HG03097 (cell line): ENCODE measurements around the gene TCF12.

Source experiments
- ATAC-seq: cut with Tn5 transposase; IDR thresholded peaks from one replicate; pipeline ENCODE4 v1.9.1; 2021; ENCODE audit not compliant: unreplicated experiment, low FRiP score

The TCF12 gene

GRCh38 chr15:57228395-57228794 lies 310.0 kb downstream of the TCF12 start:
- no peak for ATAC-seq

DNA sequence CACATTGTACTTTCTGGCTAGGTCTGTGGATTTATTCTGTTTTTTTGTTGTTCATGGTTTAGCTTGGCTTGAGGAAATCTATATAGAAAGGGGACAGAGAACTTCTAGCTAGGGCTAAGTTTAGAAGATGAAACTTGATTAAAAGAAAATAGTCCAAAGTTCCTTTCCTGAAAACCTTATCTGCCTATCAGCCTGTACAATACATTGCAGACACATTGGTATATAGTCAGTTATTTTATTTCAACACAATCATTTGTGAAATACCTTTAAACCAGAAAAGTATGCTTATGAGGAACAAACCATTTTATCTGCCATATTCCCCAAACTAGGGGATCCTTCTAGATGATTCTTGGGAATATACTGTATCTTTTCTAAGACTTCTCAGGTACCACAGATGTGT lies 310.6 kb downstream of the TCF12 start:
- no peak for ATAC-seq

GRCh38 chr15:57231559-57231958 lies 313.1 kb downstream of the TCF12 start:
- no peak for ATAC-seq

GRCh38 chr15:57234156-57234555 lies 315.7 kb downstream of the TCF12 start:
- ATAC-seq: no peak

DNA sequence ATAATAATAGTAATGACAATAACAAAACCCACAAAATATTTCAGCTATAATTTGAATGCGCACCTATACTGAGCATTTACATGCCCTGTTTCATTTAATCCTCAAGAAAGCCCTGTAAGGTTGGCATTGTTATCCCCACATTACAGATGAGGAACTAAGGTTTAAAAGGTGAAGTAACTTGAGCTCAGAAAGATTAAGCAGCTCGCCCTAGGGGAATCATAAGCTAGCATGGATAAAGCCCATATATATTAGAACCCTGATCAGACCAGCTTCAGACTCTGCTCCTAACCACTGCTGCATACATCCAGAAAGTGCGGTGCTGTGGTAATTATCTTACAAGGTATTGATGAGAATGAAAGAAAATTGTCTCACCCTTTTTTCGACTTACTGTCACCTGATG lies 316.7 kb downstream of the TCF12 start:
- ATAC-seq: no peak

- ATAC-seq: no peak
Observed at GRCh38 chr15:57235873-57236272, 317.4 kb downstream of the TCF12 start.

DNA sequence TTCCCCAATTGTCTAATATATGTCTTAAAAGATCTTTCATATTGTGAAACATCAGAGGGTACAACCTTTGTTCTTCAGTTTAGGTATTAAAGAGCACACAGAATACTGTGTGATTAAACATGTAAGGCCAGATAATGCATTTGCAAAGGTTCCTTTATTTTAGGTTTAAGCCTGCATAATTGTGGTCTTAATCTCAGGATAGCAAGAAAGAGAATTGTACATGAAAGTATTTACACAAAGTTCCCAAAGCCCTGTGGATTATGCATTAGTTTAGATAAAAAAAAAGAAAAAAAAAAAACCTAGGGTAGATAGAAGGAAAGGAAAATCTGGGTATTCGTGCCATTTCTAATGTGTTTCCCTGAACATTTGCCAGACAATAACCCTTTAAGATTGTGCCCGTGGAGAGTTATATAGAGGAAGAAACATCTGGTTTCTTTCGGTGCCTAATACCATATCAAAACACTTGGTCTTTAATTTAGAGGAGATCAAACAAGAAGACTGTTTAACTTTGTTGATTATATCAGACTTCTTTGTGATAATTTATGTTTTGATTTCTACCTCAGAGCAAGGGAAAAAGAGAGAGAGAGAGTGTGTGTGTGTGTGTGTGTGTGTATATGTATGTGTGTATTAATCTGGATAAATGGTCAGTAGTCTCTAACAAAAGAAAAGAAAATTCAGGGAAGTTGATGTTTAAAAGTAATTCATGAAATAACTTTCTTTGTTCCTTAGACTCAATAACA lies 318.3 kb downstream of the TCF12 start:
- ATAC-seq: no peak

DNA sequence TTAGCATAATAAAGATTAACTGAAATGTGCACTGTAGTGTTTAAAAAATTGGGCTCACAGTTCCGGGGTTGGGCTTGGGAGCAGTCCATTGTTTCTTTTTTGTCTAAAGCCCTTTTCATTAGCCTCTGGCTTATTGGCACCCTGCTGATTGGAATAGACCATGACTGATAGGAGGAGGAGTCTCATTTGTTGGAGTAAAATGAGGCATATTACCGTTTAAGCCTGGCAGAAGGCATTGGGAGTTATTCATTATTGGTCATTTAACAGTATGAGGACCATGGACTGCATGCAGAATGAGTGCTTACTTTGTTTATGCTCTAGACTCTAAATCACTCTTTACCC lies 318.8 kb downstream of the TCF12 start:
- ATAC-seq: no peak

DNA sequence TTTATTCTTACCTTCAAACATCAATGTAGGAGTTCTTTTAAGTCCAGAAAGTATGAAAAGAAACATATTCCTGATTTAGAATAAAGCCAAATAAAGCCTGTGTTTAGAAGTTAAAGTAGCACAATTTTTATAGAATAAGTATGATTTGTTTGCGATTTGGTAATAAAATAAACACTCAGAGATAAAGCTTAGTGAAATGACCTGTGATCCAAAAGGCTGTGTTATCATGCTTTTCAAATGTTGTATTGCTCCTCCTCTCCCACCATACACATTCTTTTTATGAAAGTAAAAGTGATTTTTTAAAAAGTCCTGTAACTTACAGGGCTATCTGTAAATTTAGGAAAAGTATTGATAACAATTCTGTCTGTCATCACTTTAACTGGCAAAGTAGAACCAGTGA lies 319.2 kb downstream of the TCF12 start:
- no peak for ATAC-seq

DNA sequence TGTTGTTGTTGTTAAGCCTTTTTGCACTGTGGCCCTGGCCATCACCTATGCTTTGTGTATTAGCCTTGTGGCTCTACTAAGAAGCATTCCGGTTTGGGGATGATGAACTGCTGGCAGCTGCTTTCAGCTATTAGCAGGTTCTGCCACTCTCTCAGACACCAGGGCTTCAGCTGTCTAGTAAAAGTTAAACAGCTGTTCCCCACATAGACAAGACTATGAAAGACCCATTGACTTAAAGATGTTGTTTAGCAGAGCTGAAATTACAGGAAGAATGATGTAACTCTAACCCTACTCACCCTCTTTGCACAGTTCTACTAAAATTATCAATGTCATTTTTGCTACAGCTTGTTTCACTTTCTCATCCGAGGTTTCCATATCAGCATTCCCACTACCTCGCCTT lies 326.7 kb downstream of the TCF12 start:
- no peak for ATAC-seq

GRCh38 chr15:57245714-57246113 lies 327.3 kb downstream of the TCF12 start:
- no peak for ATAC-seq

GRCh38 chr15:57248074-57248473 lies 329.6 kb downstream of the TCF12 start:
- no peak for ATAC-seq

GRCh38 chr15:57251308-57251707 lies 332.9 kb downstream of the TCF12 start:
- ATAC-seq: no peak

GRCh38 chr15:57251941-57252340 lies 333.5 kb downstream of the TCF12 start:
- ATAC-seq: no peak

DNA sequence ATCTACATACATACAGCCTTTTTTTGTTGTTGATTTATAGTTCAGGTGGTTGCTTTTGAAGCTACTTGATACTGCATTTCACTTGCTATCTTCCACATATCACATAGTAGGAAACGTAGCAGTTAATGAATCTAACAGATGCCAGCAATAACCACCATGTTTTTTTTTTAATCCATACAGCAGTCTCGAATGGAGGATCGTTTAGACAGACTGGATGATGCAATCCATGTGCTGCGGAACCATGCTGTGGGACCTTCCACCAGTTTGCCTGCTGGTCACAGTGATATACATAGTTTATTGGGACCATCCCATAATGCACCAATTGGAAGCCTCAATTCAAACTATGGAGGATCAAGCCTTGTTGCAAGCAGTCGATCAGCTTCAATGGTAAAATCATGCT lies 334.6 kb downstream of the TCF12 start:
- ATAC-seq: no peak

- ATAC-seq: no peak
Observed at GRCh38 chr15:57253500-57253899, 335.1 kb downstream of the TCF12 start.

GRCh38 chr15:57255751-57256341 lies 337.4 kb downstream of the TCF12 start:
- ATAC-seq: no peak

DNA sequence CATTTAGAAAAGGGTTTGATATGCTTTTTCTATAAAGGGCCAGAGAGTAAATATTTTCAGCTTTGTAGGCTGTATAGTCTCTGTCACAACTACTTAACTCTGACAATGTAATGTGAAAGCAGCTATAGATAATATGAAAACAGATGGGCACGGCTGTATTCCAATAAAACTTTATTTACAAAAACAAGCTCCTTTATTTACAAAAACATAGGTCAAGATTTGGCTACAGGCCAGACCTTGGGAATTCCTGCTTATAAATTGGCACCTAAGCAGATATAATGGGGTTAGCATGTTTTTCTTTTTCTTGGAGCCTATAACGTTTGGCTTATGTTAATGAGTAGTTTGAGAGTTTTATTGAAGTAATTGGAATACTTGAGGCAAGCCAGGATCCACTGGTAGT lies 338.5 kb downstream of the TCF12 start:
- no peak for ATAC-seq

GRCh38 chr15:57259568-57260040 lies 341.2 kb downstream of the TCF12 start:
- no peak for ATAC-seq

GRCh38 chr15:57263520-57263919 lies 345.1 kb downstream of the TCF12 start:
- ATAC-seq: no peak

DNA sequence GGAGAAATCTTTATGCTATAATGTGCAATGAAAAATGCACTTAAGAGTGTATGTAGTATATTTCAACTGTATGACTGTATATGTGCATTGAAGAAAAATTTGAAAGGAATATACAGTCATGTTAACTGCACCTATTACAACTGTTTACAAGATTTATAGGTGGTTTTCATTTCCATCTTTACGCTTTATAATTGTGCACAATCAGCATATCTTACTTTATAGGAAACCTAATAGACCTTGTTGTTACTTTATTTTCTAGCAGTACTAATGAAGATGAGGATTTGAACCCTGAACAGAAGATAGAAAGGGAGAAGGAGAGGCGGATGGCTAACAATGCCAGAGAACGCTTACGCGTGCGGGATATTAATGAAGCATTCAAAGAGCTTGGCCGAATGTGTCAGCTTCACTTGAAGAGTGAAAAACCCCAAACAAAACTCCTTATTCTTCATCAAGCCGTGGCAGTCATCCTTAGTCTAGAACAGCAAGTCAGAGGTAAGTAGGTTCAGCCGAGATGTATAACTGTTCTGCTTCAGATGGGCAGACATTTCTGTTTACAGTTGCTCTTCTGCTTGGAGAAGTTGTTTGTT lies 354.4 kb downstream of the TCF12 start:
- no peak for ATAC-seq

GRCh38 chr15:57273402-57273801 lies 355.0 kb downstream of the TCF12 start:
- no peak for ATAC-seq
